Endothelial cell of umbilical vein (primary cell): ENCODE data around the gene ZCRB1. TPM values are rescaled to one million over a fixed set of nuclear protein-coding genes. Genes with fewer than 3 reads are reported as not detected.

Source experiments
- BruUV-seq: library from RNA; stranded (reverse); fragments of 400-500 nt; replicated peaks from 2 replicates; lab custom pipeline; 2021; lab: Mats Ljungman, UMichigan
- CTCF ChIA-PET: fragments of 300-600, 350-600 bp; sonication (Branson Sonifier 250); formaldehyde crosslinking; loops from one replicate; lab custom pipeline; 2021; ENCODE audit warnings: antibody characterized with exemption, inconsistent platforms; lab: Charles Lee
- POLR2A ChIA-PET: fragments of 300-600, 350-600 bp; sonication (Branson Sonifier 250); formaldehyde crosslinking; loops from one replicate; lab custom pipeline; 2021; ENCODE audit warnings: antibody characterized with exemption, inconsistent platforms; lab: Charles Lee
- DNase-seq: peaks from one replicate; pipeline ENCODE4 v3.0.0-alpha.2; 2011; ENCODE audit warnings: low read depth, low spot score
- FAIRE-seq: peaks from 2 replicates; lab custom pipeline; 2011; peaks lifted over from hg19 to GRCh38; lab: Jason Lieb, UNC
- H2AFZ ChIP-seq: 2 replicates; pipeline ENCODE4 v1.6.0; 2012; ENCODE audit warnings: low read depth, low read length, control low read depth, inconsistent platforms
- H3K27ac ChIP-seq: 2 replicates; pipeline ENCODE4 v1.5.1; 2011; ENCODE audit warnings: low read depth, mild to moderate bottlenecking, control low read depth, low read length, moderate library complexity; ENCODE audit not compliant: insufficient read depth
- H3K27me3 ChIP-seq, 2 experiments: 2 replicates each; pipeline versions ENCODE4 v1.6.0 to v1.6.1; 2011; ENCODE audit warnings: low read length in 2 of 2, mixed read lengths in 1 of 2; ENCODE audit not compliant: control insufficient read depth in 2 of 2, insufficient read depth in 2 of 2
- H3K36me3 ChIP-seq, 2 experiments: 2 replicates in 1 of 2; 3 replicates in 1 of 2; pipeline ENCODE4 v1.5.1; 2011; ENCODE audit warnings: low read length in 2 of 2, mild to moderate bottlenecking in 1 of 2, moderate library complexity in 1 of 2; ENCODE audit not compliant: control insufficient read depth in 2 of 2, insufficient read depth in 2 of 2; ENCODE audit errors: extremely low read depth in 1 of 2
- H3K4me1 ChIP-seq: 3 replicates; pipeline ENCODE4 v1.5.1; 2011; ENCODE audit warnings: mild to moderate bottlenecking, low read length; ENCODE audit not compliant: control insufficient read depth, insufficient read depth; ENCODE audit errors: extremely low read depth
- H3K4me2 ChIP-seq: 2 replicates; pipeline ENCODE4 v1.6.1; 2011; ENCODE audit warnings: low read length, control low read depth, mixed read lengths; ENCODE audit not compliant: insufficient read depth
- H3K4me3 ChIP-seq, 3 experiments: fragments of 200-600 bp in 1 of 3; sonication (generic), shearing (Covaris generic) in 1 of 3; replicated peaks in 1 of 3; 2 replicates each; pipeline ENCODE4 v1.5.1; 2011 to 2016; ENCODE audit warnings: control low read depth in 3 of 3, low read length in 3 of 3, mild to moderate bottlenecking in 2 of 3, inconsistent platforms in 1 of 3, low read depth in 1 of 3, moderate library complexity in 1 of 3; ENCODE audit not compliant: insufficient read depth in 1 of 3
- H3K79me2 ChIP-seq: 2 replicates; pipeline ENCODE4 v1.6.0; 2012; ENCODE audit warnings: low read length, inconsistent platforms; ENCODE audit not compliant: control insufficient read depth, insufficient read depth
- H3K9ac ChIP-seq: replicated peaks from 2 replicates; pipeline ENCODE3; 2011; ENCODE audit warnings: low read length, control low read depth; ENCODE audit not compliant: insufficient read depth; ENCODE audit errors: extremely low read depth
- H3K9me1 ChIP-seq: replicated peaks from 3 replicates; pipeline ENCODE4 v1.6.0; 2011; ENCODE audit warnings: mild to moderate bottlenecking, low read length; ENCODE audit not compliant: control insufficient read depth, insufficient read depth; ENCODE audit errors: extremely low read depth
- H3K9me3 ChIP-seq: replicated peaks from 2 replicates; pipeline ENCODE4 v1.5.1; 2012; ENCODE audit warnings: low read length, inconsistent platforms; ENCODE audit not compliant: control insufficient read depth, insufficient read depth
- H4K20me1 ChIP-seq: replicated peaks from 2 replicates; pipeline ENCODE3; 2011; ENCODE audit warnings: mild to moderate bottlenecking, low read length; ENCODE audit not compliant: control insufficient read depth, insufficient read depth; ENCODE audit errors: extremely low read depth
- CTCF ChIP-seq, 2 donors: IDR thresholded peaks; 1 replicate in 1 of 2; 2 replicates in 1 of 2; pipeline ENCODE4 v1.5.1; 2011; ENCODE audit warnings: low read length in 2 of 2, mild to moderate bottlenecking in 2 of 2, moderate library complexity in 2 of 2, control low read depth in 1 of 2, inconsistent platforms in 1 of 2, low read depth in 1 of 2; ENCODE audit not compliant: insufficient read depth in 1 of 2; ENCODE audit errors: extremely low read depth in 1 of 2
- EZH2 ChIP-seq: IDR thresholded peaks from 2 replicates; pipeline ENCODE4 v1.6.1; 2012; ENCODE audit warnings: borderline replicate concordance, low read depth, mild to moderate bottlenecking, moderate library complexity, low read length, inconsistent platforms; ENCODE audit not compliant: severe bottlenecking
- FOS ChIP-seq: IDR thresholded peaks from 2 replicates; pipeline ENCODE4 v1.6.1; 2011; ENCODE audit warnings: mild to moderate bottlenecking, low read length, moderate library complexity, borderline replicate concordance; ENCODE audit not compliant: insufficient read depth
- GATA2 ChIP-seq: IDR thresholded peaks from 2 replicates; pipeline ENCODE4 v1.7.0; 2011; ENCODE audit warnings: low read depth, mild to moderate bottlenecking, moderate library complexity, mixed read lengths, low read length; ENCODE audit not compliant: insufficient read length, insufficient read depth
- JUN ChIP-seq: IDR thresholded peaks from 2 replicates; pipeline ENCODE4 v1.6.1; 2011; ENCODE audit warnings: borderline replicate concordance, low read depth; ENCODE audit not compliant: insufficient read length, insufficient read depth
- MYC ChIP-seq: IDR thresholded peaks from one replicate; pipeline ENCODE4 v1.6.1; 2011; ENCODE audit warnings: mild to moderate bottlenecking, low read depth, low read length
- POLR2A ChIP-seq: IDR thresholded peaks from 2 replicates; pipeline ENCODE4 v1.6.1; 2012; ENCODE audit warnings: low read depth, mild to moderate bottlenecking, control low read depth, low read length
- POLR2AphosphoS5 ChIP-seq: IDR thresholded peaks from 2 replicates; pipeline ENCODE4 v1.6.1; 2012; ENCODE audit warnings: low read depth, mild to moderate bottlenecking, control low read depth, low read length, moderate library complexity; ENCODE audit not compliant: insufficient read depth
- dilution Hi-C: fragments of 300-500 bp; cut with MboI; formaldehyde crosslinking; loops from one replicate; pipeline ENCODE4 v1.15.0; 2019; ENCODE audit warnings: low sequenced_read_pairs; ENCODE audit not compliant: extremely low pct_ligation_motif_present
- intact Hi-C: fragments of 100-400 bp; cut with micrococcal nuclease; formaldehyde crosslinking; loops from one replicate; pipeline ENCODE4 v1.10.0; 2022
- polyA plus RNA-seq, 4 experiments: library from polyadenylated mRNA; depleted of rRNA in 3 of 4; stranded (reverse) in 3 of 4; unstranded in 1 of 4; fragments of >200 nt; gene quantifications; 2 replicates each; pipeline versions ENCODE4 v1.2.1 to v1.2.3, GENCODE V29; 2011 to 2012; ENCODE audit warnings: missing spikeins in 1 of 4
- total RNA-seq: library from RNA; stranded (reverse); gene quantifications from 2 replicates; pipeline ENCODE4 v1.2.3, GENCODE V29; 2021
- TF ChIP-seq, protein P1 (sequence below): IDR thresholded peaks from 2 replicates; pipeline ENCODE4 v1.6.1; 2011; ENCODE audit not compliant: insufficient read depth, insufficient read length

Gene ZCRB1
- total and polyA plus RNA-seq, 2 donors (not counting 3 experiments of a cell fraction or from before 2014, with no cell fraction given), result 13.2 to 55.3 TPM

GRCh38 chr12:42288544-42288943 is 37.4 kb downstream of the ZCRB1 start:
- H3K27me3 ChIP-seq, result peaks cover 0 to 5% of the 10 kb centered on the region in 2 experiments
- no TSS peak for BruUV-seq
- H3K4me2 ChIP-seq, result no peak overlapping the region
- H3K4me3 ChIP-seq, result no peak overlapping the region
- H3K9me1 ChIP-seq, result no peaks in the 10 kb centered on the region
- no peak overlapping the region for H3K9ac ChIP-seq
- no peaks in the 10 kb centered on the region for H3K36me3 ChIP-seq
- no peak for FAIRE-seq
- no peaks in the 10 kb centered on the region for H3K9me3 ChIP-seq
- ChIA-PET POLR2A (no interaction called here), CTCF (no interaction called here)
- dilution Hi-C loops (no loop called here), intact Hi-C loops (no loop called here)
- H3K4me1 ChIP-seq, result no peaks in the 10 kb centered on the region
- no peak overlapping the region for H3K27ac ChIP-seq
- no peak for TF ChIP-seq MYC
- TF ChIP-seq GATA2, result no peak
- TF ChIP-seq POLR2A, result no peak
- TF ChIP-seq CTCF (IDR thresholded peaks at IDR 0.05; ENCODE audit: extremely low read depth in 1 of 2, insufficient read depth in 1 of 2, low read depth in 1 of 2, low read length in 2 of 2), result no peak
- no peak for TF ChIP-seq POLR2AphosphoS5
- TF ChIP-seq, protein P1, sequence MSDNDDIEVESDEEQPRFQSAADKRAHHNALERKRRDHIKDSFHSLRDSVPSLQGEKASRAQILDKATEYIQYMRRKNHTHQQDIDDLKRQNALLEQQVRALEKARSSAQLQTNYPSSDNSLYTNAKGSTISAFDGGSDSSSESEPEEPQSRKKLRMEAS, result no peak
- no peak for TF ChIP-seq FOS
- no peak for TF ChIP-seq JUN
- no peak for TF ChIP-seq EZH2
- H2AFZ ChIP-seq, result no peak overlapping the region
- no peak for DNase-seq
- no peaks in the 10 kb centered on the region for H4K20me1 ChIP-seq
- H3K79me2 ChIP-seq, result no peaks in the 10 kb centered on the region
